Tibial nerve (tissue), 4 donors: ENCODE results near the gene GUCY1A1. TPM values are rescaled to one million over a fixed set of nuclear protein-coding genes. Genes with fewer than 3 reads are reported as not detected.
"Not testable (repeated sequence)": the region's sequence is repeated elsewhere in the genome, so short reads cannot be mapped to it uniquely, and the experiment has no call there.

ENCODE experiments used
- DNase-seq, 2 donors: peaks; one replicate each; pipeline ENCODE4 v3.0.0-alpha.2; 2019; ENCODE audit warnings: low spot score in 2 of 2
- H3K27ac ChIP-seq, 4 donors: fragments of 200-600 bp; sonication (generic) in 3 of 4; one replicate each; pipeline ENCODE4 v1.5.1; 2017 to 2019; ENCODE audit warnings: mild to moderate bottlenecking in 1 of 4
- H3K27me3 ChIP-seq, 2 donors: fragments of 200-600 bp; sonication (generic) in 1 of 2; one replicate each; pipeline versions ENCODE4 v1.5.1 to v1.6.0; 2017 to 2019
- H3K36me3 ChIP-seq, 3 donors: fragments of 200-600 bp; sonication (generic); one replicate each; pipeline ENCODE4 v1.5.1; 2018 to 2019
- H3K4me1 ChIP-seq, 4 donors: fragments of 200-600 bp; sonication (generic) in 3 of 4; one replicate each; pipeline ENCODE4 v1.5.1; 2017 to 2019
- H3K4me3 ChIP-seq, 4 donors: fragments of 200-600 bp; sonication (generic) in 3 of 4; one replicate each; pipeline ENCODE4 v1.5.1; 2017 to 2019; ENCODE audit warnings: mild to moderate bottlenecking in 1 of 4, moderate library complexity in 1 of 4
- H3K9me3 ChIP-seq, 4 donors: fragments of 200-600 bp; sonication (generic) in 3 of 4; one replicate each; pipeline ENCODE4 v1.5.1; 2017 to 2019
- CTCF ChIP-seq, 5 experiments: fragments of 200-600 bp in 3 of 5; fragments of 450-650 bp in 2 of 5; sonication (generic) in 3 of 5; IDR thresholded peaks; one replicate each; pipeline ENCODE4 v1.5.1; 2016 to 2019; ENCODE audit warnings: antibody characterized with exemption in 5 of 5, mild to moderate bottlenecking in 3 of 5, moderate library complexity in 2 of 5
- EP300 ChIP-seq, 2 donors: sonication (generic); formaldehyde crosslinking; IDR thresholded peaks; one replicate each; pipeline ENCODE4 v1.6.1; 2017; ENCODE audit warnings: antibody characterized with exemption in 2 of 2, mild to moderate bottlenecking in 1 of 2
- POLR2A ChIP-seq, 2 donors: fragments of 450-650 bp; IDR thresholded peaks; one replicate each; pipeline ENCODE4 v1.6.1; 2017; ENCODE audit warnings: antibody characterized with exemption in 2 of 2, mild to moderate bottlenecking in 2 of 2, moderate library complexity in 2 of 2
- WGBS, 2 donors: methylation state at CpG; one replicate each; pipeline ENCODE4 v1.1.5; 2018; 5-methylcytosine and 5-hydroxymethylcytosine counted together
- total RNA-seq, 4 donors: library from RNA; depleted of rRNA; stranded (reverse); fragments of >200 nt; gene quantifications; one replicate each; pipeline ENCODE4 v1.1.0, GENCODE V29; 2016

Gene GUCY1A1
- total RNA-seq, 4 donors from 2014 or later, result 6.7 to 20.3 (median 9.3) TPM

DNA sequence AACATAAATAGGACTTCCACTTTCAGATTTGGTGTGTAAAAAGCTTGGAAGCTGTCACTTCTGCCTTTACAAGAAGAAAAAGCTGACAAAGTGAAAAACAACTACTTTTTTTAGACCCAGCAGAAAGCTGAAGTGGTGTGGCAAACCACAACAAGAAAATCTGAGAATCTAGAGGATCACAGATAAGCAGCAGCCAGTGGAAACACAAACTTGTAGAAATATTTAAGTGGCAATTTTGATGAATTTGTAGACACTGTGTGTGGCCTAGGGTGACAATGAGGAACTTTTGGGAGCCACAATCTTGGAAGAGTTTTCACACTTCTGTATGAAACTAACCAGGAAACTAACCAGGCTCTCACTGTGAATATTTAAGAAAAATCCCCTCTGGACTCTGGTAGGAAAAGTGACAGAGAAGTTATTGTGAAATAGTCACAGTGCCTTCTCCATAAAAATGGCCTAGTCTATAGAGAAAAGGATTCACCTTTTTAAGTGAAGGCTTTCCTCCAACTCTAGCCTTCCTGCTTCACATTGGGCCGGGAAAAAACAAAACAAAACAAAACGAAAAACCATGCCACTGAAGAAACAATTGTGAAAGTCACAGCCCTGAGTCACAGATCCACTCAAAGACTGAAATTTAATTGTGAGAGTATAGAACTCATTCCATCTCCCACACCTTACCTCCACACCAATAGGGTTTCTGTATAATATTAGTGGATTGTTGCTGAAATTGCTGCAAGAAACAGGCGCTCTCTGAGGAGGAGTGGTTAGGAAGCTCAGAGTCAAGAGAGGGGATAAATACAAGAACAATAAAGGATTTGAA, 26.7 kb upstream of the GUCY1A1 start:
- H3K27ac ChIP-seq, result no peak overlapping the region
- WGBS, 2 donors, result 22 to 69% methylated on average over 3 of the region's 3 CpGs
- TF ChIP-seq CTCF (IDR thresholded peaks at IDR 0.05) (no peak), POLR2A (IDR thresholded peaks at IDR 0.05) (no peak), EP300 (IDR thresholded peaks at IDR 0.05) (peak in 1 of 2 donors; percentile 33)
- H3K4me3 ChIP-seq, result no peak overlapping the region
- no peaks in the 10 kb centered on the region for H3K36me3 ChIP-seq
- no peaks in the 10 kb centered on the region for H3K27me3 ChIP-seq
- H3K4me1 ChIP-seq, result peaks cover 0 to 10% (median 0%) of the 10 kb centered on the region in 4 donors
- no peak for DNase-seq
- no peaks in the 10 kb centered on the region for H3K9me3 ChIP-seq

- H3K27ac ChIP-seq, result no peak overlapping the region
- H3K4me3 ChIP-seq, result no peak overlapping the region
- TF ChIP-seq POLR2A (IDR thresholded peaks at IDR 0.05), result no peak
- TF ChIP-seq EP300 (IDR thresholded peaks at IDR 0.05), result no peak
- no peak for TF ChIP-seq CTCF (IDR thresholded peaks at IDR 0.05)
- H3K27me3 ChIP-seq, result no peaks in the 10 kb centered on the region
- H3K4me1 ChIP-seq, result peaks cover 0 to 10% (median 0%) of the 10 kb centered on the region in 4 donors
- no peaks in the 10 kb centered on the region for H3K9me3 ChIP-seq
- DNase-seq, result no peak
- no peaks in the 10 kb centered on the region for H3K36me3 ChIP-seq
- 43 to 52% methylated on average over 2 of the region's 2 CpGs for WGBS, 2 donors
These were observed 25.9 kb upstream of the GUCY1A1 start for GRCh38 chr4:155640751-155641150.

GRCh38 chr4:155643087-155643486, 23.6 kb upstream of the GUCY1A1 start:
- Histone ChIP-seq H3K9me3 (no peaks in the 10 kb centered on the region), H3K4me1 (peaks cover 0 to 10% (median 0%) of the 10 kb centered on the region in 4 donors), H3K27ac (no peak overlapping the region), H3K36me3 (no peaks in the 10 kb centered on the region), H3K27me3 (no peaks in the 10 kb centered on the region), H3K4me3 (no peak overlapping the region)
- WGBS, 2 donors, result 100% methylated on average over 1 of the region's 1 CpG
- TF ChIP-seq EP300 (IDR thresholded peaks at IDR 0.05) (no peak), POLR2A (IDR thresholded peaks at IDR 0.05) (no peak), CTCF (IDR thresholded peaks at IDR 0.05) (no peak)
- DNase-seq, result no peak

DNA sequence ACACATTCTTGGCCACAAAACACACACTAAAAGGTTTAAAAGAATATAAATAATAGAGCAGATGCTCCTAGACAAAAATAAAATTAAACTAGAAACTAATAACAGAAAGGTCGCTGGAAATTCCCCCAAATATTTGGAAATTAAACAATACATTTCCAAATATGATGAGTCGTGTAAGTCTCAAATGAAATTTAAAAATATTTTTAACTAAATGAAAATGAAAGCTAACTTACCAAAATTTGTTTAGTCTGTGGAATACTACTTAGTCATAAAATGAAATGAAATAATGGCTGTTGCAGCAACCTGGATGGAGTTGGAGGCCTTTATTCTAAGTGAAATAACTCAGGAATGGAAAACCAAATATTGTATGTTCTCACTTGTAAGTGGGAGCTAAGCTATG, 20.6 kb upstream of the GUCY1A1 start:
- Histone ChIP-seq H3K27me3 (no peaks in the 10 kb centered on the region), H3K27ac (no peak overlapping the region), H3K9me3 (no peaks in the 10 kb centered on the region), H3K4me1 (no peaks in the 10 kb centered on the region), H3K36me3 (no peaks in the 10 kb centered on the region), H3K4me3 (no peak overlapping the region)
- 83 to 94% methylated on average over 2 of the region's 2 CpGs for WGBS, 2 donors
- TF ChIP-seq POLR2A (IDR thresholded peaks at IDR 0.05) (no peak), EP300 (IDR thresholded peaks at IDR 0.05) (no peak), CTCF (IDR thresholded peaks at IDR 0.05) (no peak)
- DNase-seq, result no peak

DNA sequence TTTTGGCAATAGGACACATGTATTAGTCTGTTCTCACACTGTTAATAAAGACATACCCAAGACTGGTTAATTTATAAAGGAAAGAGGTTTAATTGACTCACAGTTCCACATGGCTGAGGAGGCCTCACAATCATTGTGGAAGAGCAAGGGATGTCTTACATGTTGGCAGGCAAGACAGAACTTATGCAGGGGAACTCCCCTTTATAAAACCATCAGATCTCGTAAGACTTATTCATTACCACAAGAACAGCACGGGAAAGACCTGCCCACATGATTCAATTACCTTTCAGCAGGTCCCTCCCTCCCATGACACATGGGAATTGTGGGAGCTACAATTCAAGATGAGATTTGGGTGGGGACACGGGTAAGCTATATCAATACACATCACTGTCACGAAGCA, 15.9 kb upstream of the GUCY1A1 start:
- H3K27me3 ChIP-seq, H3K36me3 ChIP-seq, H3K4me1 ChIP-seq, H3K27ac ChIP-seq, H3K9me3 ChIP-seq, DNase-seq, H3K4me3 ChIP-seq: not testable (repeated sequence)
- 95 to 96% methylated on average over 4 of the region's 4 CpGs for WGBS, 2 donors
